ENCODE data around the gene DIRAS3.

DIRAS3 gene

GRCh38 chr1:68085752-68086151 lies 35.3 kb upstream of the DIRAS3 start:
- Histone ChIP-seq H3K4me3 (replicated peaks; ENCODE audit: insufficient read depth, low read length) (no peak overlapping the region), H3K27ac (replicated peaks) (no peak overlapping the region), H3K27me3 (ENCODE audit: insufficient read depth, poor library complexity, severe bottlenecking) (no peaks in the 10 kb centered on the region)
- DNase-seq (ENCODE audit: low read depth in 1 of 2, low spot score in 1 of 2), result no peak
- TF ChIP-seq GABPA (IDR thresholded peaks at IDR 0.05; ENCODE audit: low read depth), result no peak
- no peak for TF ChIP-seq POLR2AphosphoS5 (IDR thresholded peaks at IDR 0.05; ENCODE audit: low read depth)
- TF ChIP-seq SPI1 (IDR thresholded peaks at IDR 0.05; ENCODE audit: borderline replicate concordance, low read depth), result no peak
- TF ChIP-seq, protein P1, sequence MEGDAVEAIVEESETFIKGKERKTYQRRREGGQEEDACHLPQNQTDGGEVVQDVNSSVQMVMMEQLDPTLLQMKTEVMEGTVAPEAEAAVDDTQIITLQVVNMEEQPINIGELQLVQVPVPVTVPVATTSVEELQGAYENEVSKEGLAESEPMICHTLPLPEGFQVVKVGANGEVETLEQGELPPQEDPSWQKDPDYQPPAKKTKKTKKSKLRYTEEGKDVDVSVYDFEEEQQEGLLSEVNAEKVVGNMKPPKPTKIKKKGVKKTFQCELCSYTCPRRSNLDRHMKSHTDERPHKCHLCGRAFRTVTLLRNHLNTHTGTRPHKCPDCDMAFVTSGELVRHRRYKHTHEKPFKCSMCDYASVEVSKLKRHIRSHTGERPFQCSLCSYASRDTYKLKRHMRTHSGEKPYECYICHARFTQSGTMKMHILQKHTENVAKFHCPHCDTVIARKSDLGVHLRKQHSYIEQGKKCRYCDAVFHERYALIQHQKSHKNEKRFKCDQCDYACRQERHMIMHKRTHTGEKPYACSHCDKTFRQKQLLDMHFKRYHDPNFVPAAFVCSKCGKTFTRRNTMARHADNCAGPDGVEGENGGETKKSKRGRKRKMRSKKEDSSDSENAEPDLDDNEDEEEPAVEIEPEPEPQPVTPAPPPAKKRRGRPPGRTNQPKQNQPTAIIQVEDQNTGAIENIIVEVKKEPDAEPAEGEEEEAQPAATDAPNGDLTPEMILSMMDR (IDR thresholded peaks at IDR 0.05; ENCODE audit: insufficient read depth, low read length), result no peak
- no peak for TF ChIP-seq REST (IDR thresholded peaks at IDR 0.05; ENCODE audit: insufficient replicate concordance, low read depth)

DNA sequence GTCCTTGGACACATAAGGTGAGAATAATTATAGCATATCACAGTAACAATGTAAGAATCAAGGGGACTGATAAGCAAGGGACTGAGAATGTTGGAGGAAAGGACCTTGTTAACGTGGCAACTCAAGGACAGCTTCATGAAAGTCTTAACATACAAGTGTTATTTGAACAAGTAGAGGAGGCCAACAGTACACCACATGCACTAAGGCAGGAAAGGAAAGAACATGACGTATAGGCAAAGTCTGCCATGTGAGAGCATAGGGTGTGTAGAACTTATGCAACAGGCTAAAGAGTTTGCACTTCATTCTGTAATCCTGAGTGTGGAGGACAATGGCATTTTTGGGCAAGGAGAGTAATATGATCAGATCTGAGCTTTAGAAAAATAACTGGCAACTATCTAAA lies 33.3 kb upstream of the DIRAS3 start:
- Histone ChIP-seq H3K4me3 (replicated peaks; ENCODE audit: insufficient read depth, low read length) (no peak overlapping the region), H3K27ac (replicated peaks) (no peak overlapping the region), H3K27me3 (ENCODE audit: insufficient read depth, poor library complexity, severe bottlenecking) (no peaks in the 10 kb centered on the region)
- DNase-seq (ENCODE audit: low read depth in 1 of 2, low spot score in 1 of 2), result no peak
- TF ChIP-seq SPI1 (IDR thresholded peaks at IDR 0.05; ENCODE audit: borderline replicate concordance, low read depth) (no peak), POLR2AphosphoS5 (IDR thresholded peaks at IDR 0.05; ENCODE audit: low read depth) (no peak), REST (IDR thresholded peaks at IDR 0.05; ENCODE audit: insufficient replicate concordance, low read depth) (no peak), GABPA (IDR thresholded peaks at IDR 0.05; ENCODE audit: low read depth) (no peak)
- TF ChIP-seq, protein P1 (IDR thresholded peaks at IDR 0.05; ENCODE audit: insufficient read depth, low read length), result no peak

DNA sequence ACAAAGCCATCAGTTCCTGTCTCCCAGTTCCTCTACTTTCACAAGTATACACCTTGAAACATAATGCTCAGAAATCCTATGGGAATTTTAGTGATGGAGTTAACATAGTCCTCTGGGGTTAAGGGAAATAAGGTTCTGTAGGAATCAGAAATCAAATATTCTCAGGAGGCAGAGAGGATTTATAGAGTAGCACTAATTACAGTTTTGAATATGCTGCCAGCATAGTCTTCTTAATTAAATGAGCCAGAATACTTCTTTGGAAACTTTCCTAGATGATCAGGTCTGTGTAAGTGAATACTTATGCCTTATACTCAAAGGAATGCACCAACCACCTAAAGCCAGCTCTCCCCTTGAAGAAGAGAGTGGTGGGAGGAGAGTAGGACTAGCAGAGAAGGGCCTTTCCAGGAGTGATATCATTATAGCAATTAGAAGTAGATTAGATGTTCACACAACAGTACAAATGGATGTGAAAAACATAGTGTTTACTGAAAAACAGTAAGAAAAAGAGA lies 31.4 kb upstream of the DIRAS3 start:
- DNase-seq (ENCODE audit: low read depth in 1 of 2, low spot score in 1 of 2), result no peak
- Histone ChIP-seq H3K27ac (replicated peaks) (no peak overlapping the region), H3K27me3 (ENCODE audit: insufficient read depth, poor library complexity, severe bottlenecking) (no peaks in the 10 kb centered on the region), H3K4me3 (replicated peaks; ENCODE audit: insufficient read depth, low read length) (no peak overlapping the region)
- TF ChIP-seq POLR2AphosphoS5 (IDR thresholded peaks at IDR 0.05; ENCODE audit: low read depth) (no peak), GABPA (IDR thresholded peaks at IDR 0.05; ENCODE audit: low read depth) (no peak)

GRCh38 chr1:68078647-68079046 lies 28.2 kb upstream of the DIRAS3 start:
- H3K4me3 ChIP-seq (replicated peaks; ENCODE audit: insufficient read depth, low read length), result no peak overlapping the region
- DNase-seq (ENCODE audit: low read depth in 1 of 2, low spot score in 1 of 2), result no peak
- no peak for TF ChIP-seq SPI1 (IDR thresholded peaks at IDR 0.05; ENCODE audit: borderline replicate concordance, low read depth)
- TF ChIP-seq, protein P1 (IDR thresholded peaks at IDR 0.05; ENCODE audit: insufficient read depth, low read length), result no peak
- TF ChIP-seq POLR2AphosphoS5 (IDR thresholded peaks at IDR 0.05; ENCODE audit: low read depth), result no peak
- no peak for TF ChIP-seq REST (IDR thresholded peaks at IDR 0.05; ENCODE audit: insufficient replicate concordance, low read depth)
- TF ChIP-seq GABPA (IDR thresholded peaks at IDR 0.05; ENCODE audit: low read depth), result no peak

More at GRCh38 chr1:68078647-68079046, 28.2 kb upstream of the DIRAS3 start:
- Histone ChIP-seq H3K27me3 (ENCODE audit: insufficient read depth, poor library complexity, severe bottlenecking) (no peaks in the 10 kb centered on the region), H3K27ac (replicated peaks) (no peak overlapping the region)
